Daoy (cell line): Measurements from ENCODE around the gene AVPI1. TPM values are rescaled to one million over a fixed set of nuclear protein-coding genes. Genes with fewer than 3 reads are reported as not detected.
"Not testable (repeated sequence)": the region's sequence is repeated elsewhere in the genome, so short reads cannot be mapped to it uniquely, and the experiment has no call there.

ENCODE experiments used
- DNase-seq: peaks from one replicate; pipeline ENCODE4 v3.0.0-alpha.2; 2015; ENCODE audit warnings: low read depth
- total RNA-seq: library from RNA; depleted of rRNA; stranded (reverse); fragments of >200 nt; shearing (Covaris generic); gene quantifications from 2 replicates; pipeline ENCODE4 v1.2.3, GENCODE V29; 2014; rRNA removed

The AVPI1 gene
- total RNA-seq, 1 experiment from 2014 or later: 4.4 TPM

- DNase-seq: peak; percentile 39
Observed at GRCh38 chr10:97640868-97641811, 45.9 kb downstream of the AVPI1 start.

DNA sequence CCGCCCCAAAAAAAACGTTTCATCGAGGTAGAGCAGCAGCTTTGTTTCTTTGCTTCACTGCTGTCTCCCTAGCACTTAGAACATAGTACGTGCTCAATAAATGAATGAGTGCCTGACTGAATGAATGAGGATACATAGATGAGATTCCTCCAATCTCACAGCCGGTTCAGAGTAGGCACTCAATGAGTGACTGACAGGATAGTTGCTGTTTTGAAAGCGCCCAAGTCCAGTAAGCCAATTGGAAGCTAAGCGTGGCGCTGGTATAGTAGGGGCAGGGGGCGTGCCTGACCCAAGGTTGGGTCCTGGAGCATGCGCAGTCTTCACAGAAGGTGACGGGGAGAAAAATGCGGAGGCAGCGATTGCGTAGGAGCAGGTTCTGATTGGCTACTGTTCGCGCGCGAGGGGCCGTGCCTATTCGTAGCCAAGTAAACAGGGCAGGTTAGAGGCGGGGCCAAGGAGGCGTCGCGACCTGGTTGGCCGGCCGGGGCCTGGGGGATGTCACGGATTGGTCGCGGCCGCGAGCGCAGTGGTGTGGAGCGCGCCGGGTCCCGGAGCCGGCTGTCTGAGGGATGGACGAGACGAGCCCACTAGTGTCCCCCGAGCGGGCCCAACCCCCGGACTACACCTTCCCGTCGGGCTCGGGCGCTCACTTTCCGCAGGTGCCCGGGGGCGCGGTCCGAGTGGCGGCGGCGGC lies 46.7 kb downstream of the AVPI1 start, which contains the start of gene PI4K2A:
Gene PI4K2A, plus strand, starts transcription at position 498 of the 694 bp plus-strand sequence. Its CDS starts 72 bp downstream, at position 570.
- DNase-seq: peak; percentile 98

- DNase-seq: not testable (repeated sequence)
Observed at GRCh38 chr10:97639090-97639489, 48.0 kb downstream of the AVPI1 start.

- no peak for DNase-seq
Observed at GRCh38 chr10:97635577-97635976, 51.5 kb downstream of the AVPI1 start.

DNA sequence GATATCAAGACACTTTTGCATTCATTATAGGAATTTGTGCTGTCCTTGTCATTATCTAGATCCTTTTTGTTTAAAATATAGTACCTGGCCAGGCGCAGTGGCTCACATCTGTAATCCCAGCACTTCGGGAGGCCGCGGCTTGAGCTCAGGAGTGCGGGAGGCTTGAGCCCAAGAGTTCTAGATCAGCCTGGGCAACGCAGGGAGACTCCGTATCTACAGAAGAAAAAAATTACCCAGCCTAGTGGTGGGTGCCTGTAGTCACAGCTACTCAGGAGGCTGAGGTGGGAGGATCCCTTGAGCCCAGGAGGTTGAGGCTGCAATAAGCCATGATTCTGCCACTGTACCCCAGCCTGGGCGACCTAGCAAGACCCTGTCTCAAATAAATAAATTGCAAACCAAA lies 53.1 kb downstream of the AVPI1 start:
- no peak for DNase-seq

GRCh38 chr10:97632949-97633884 lies 53.8 kb downstream of the AVPI1 start, which contains the start of gene MORN4:
MORN4 (minus strand) TSS chr10:97633500; CDS start chr10:97619653, 13,847 bp downstream.
- peak; percentile 91 for DNase-seq

- no peak for DNase-seq
Observed at GRCh38 chr10:97631098-97631497, 55.9 kb downstream of the AVPI1 start.

DNA sequence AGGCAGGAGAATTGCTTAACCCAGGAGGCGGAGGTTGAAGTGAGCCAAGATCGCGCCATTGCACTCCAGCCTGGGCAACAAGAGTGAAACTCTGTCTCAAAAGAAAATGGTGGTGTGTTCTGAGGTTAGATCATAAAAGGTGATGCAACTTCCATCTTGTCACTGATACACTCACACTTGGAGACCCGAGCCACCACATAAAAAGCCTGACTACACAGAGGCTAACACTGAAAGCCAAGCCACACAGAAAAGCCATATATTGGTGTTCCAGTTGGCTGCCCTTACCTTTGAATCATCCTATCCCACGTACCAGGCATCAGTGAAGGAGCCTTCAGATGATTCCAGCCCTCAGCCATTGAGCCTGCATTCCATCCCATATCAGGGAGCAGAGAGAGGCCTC lies 57.8 kb downstream of the AVPI1 start:
- DNase-seq: no peak

GRCh38 chr10:97628228-97628627 lies 58.8 kb downstream of the AVPI1 start:
- no peak for DNase-seq

DNA sequence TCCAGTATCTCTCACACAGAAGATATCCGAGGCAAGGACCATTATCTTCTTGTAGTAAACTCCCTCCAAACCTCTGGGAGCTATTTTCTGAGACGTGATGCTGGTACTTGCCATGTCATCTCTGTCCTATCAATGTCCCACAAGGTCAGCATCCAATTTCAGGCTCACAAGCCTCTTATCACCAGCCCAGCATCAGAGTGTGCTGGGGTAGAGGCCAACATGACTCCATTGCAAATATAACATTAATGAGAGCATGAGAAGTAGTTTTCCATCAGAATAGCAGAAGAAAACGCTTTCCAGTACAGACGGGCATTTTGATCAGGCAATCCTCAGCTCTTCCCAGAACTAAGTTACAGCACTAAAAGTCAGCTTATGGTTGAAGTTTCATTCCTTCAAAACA lies 59.3 kb downstream of the AVPI1 start:
- no peak for DNase-seq

Other genes starting within 250 kb of the AVPI1 start
- gene EXOSC1, start 241.2 kb downstream of the AVPI1 start, total RNA-seq: 37.7 and 49.1 TPM in 2 replicates
- 29.8 and 38.1 TPM in 2 replicates for gene ZDHHC16, start 241.1 kb downstream of the AVPI1 start, total RNA-seq
- 53.3 and 70.5 TPM in 2 replicates for gene MMS19, start 188.8 kb downstream of the AVPI1 start, total RNA-seq
- 8.2 and 8.3 TPM in 2 replicates for gene UBTD1, start 188.3 kb downstream of the AVPI1 start, total RNA-seq
- not detected in 2 replicates for gene ANKRD2, start 114.5 kb downstream of the AVPI1 start, total RNA-seq
- not detected in 2 replicates for gene HOGA1, start 102.9 kb downstream of the AVPI1 start, total RNA-seq
- not detected in 2 replicates for gene C10orf62, start 97.5 kb downstream of the AVPI1 start, total RNA-seq
- gene MORN4, start 53.7 kb downstream of the AVPI1 start, total RNA-seq: 1.6 and 3.4 TPM in 2 replicates
- gene PI4K2A, start 46.6 kb downstream of the AVPI1 start, total RNA-seq: 14.5 and 16.4 TPM in 2 replicates
- 9.9 and 16.8 TPM in 2 replicates for gene MARVELD1, start 26.5 kb upstream of the AVPI1 start, total RNA-seq
- 12.3 and 15.1 TPM in 2 replicates for gene ZFYVE27, start 49.9 kb upstream of the AVPI1 start, total RNA-seq
- gene SFRP5, start 84.8 kb upstream of the AVPI1 start, total RNA-seq: 3.0 and 6.7 TPM in 2 replicates
- 1.3 and 2.0 TPM in 2 replicates for gene GOLGA7B, start 162.6 kb upstream of the AVPI1 start, total RNA-seq